GM11168 (cell line): ENCODE results near the gene NKAIN2.
"Not testable (repeated sequence)": the region's sequence is repeated elsewhere in the genome, so short reads cannot be mapped to it uniquely, and the experiment has no call there.

ENCODE experiments used
- in situ Hi-C: fragments of 300-500 bp; cut with MboI; formaldehyde crosslinking; loops from one replicate; pipeline ENCODE4 v1.12.0; 2022; ENCODE audit warnings: low sequenced_read_pairs; ENCODE audit not compliant: unreplicated experiment

NKAIN2 gene

DNA sequence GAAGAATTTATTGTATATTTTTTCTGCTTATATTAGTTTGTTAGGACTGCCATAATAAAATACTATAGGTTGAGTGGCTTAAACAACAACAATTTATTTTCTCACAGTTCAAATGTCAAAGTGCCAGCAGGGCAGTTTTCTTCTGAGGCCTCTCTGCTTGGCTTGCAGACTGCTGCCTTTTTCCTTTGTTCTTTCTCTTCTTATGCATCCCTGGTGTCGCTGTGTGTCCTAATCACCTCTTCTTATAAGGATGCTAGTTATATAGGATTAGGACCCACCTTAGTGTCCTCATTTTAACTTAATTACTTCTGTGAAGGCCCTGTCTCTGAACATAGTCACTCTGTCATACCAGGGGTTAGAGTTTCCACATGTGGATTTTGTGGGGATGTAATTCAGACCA is 354.4 kb downstream of the NKAIN2 start:
- in situ Hi-C loops, result no loop called here

DNA sequence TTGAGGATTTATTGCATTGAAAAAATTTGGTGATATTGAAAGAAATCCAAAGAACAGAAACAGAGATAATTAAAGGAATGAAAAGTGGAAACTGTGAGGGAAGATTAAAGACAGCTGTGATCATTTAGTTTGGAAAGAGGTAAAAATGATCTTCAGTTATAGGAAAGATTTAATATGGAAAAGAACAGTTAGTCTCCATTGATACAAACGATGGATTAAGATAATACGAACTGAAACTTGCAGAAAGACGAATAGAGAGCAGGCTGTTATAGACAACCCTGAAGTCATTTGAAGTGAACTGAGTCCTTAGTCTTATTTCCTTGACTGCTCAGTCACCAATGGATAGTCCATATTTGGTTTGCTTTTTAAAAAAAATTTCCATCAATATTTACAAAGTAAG is 360.0 kb downstream of the NKAIN2 start:
- in situ Hi-C loops, result no loop called here

GRCh38 chr6:124164343-124164742 is 360.7 kb downstream of the NKAIN2 start:
- in situ Hi-C loops, result no loop called here

DNA sequence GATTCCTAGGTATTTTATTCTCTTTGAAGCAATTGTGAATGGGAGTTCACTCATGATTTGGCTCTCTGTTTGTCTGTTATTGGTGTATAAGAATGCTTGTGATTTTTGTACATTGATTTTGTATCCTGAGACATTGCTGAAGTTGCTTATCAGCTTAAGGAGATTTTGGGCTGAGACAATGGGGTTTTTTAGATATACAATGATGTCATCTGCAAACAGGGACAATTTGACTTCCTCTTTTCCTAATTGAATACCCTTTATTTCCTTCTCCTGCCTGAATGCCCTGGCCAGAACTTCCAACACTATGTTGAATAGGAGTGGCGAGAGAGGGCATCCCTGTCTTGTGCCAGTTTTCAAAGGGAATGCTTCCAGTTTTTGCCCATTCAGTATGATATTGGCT is 363.6 kb downstream of the NKAIN2 start:
- in situ Hi-C loops, result not testable (repeated sequence)

DNA sequence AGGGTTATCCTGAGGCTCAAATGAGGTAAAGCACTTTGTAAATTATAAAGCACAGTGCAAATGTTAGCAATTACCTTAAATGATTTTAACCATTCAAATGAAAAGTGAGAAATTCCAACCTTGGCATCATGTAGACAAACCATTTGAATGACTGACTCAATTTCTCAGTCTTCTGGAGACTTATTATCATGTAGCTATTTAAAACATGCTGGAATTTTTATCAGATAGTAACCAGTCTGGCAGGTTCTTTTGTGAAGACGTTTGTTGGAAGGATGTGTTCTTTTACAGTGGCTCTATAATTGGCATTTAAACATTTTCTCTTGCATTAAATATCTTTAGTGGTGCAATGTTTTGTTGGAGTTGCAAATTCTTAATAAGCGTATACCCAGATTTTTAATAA is 386.6 kb downstream of the NKAIN2 start:
- in situ Hi-C loops, result no loop called here

GRCh38 chr6:124193132-124193531 is 389.5 kb downstream of the NKAIN2 start:
- in situ Hi-C loops, result no loop called here

GRCh38 chr6:124197148-124197547 is 393.5 kb downstream of the NKAIN2 start:
- in situ Hi-C loops, result no loop called here

DNA sequence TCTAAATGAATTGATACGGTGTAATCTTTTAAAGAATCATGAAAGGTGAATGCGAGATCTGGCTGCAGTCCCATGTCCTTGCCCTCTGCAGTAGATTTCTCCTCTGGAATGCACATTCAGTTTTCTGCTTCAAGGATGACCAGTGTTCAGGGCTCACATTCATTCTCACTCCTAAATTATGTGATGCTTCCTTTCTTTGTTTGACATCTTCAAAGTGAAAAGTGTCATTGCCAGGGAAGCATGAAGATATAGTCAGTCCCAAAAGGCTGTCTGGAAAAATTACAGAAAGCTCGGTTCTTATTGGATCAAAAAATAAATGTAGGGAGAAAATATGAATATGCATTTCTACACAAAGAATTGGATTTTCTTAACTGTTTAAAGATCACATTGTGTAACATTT is 395.6 kb downstream of the NKAIN2 start:
- in situ Hi-C loops, result no loop called here

DNA sequence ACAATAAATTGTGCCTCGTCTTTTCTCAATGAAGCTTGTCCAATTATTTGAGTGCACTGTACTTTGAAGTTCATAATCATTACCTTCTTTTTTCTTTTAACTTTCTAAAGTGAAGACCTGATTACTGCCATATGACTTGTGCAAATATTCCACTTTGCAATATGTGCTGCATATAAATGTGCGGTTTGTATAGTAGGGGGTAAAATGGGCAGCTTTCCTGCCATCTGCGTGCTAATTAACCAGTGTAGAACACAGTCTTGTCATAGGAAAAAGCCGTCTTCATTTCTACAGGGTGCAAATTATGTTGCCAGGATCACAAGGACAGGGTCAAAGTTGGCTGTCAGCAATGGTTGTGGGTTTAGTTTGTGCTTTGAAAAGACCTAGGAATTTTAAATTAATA is 397.0 kb downstream of the NKAIN2 start:
- in situ Hi-C loops, result no loop called here

- in situ Hi-C loops, result no loop called here
Observed at GRCh38 chr6:124203101-124203811, 399.6 kb downstream of the NKAIN2 start.

DNA sequence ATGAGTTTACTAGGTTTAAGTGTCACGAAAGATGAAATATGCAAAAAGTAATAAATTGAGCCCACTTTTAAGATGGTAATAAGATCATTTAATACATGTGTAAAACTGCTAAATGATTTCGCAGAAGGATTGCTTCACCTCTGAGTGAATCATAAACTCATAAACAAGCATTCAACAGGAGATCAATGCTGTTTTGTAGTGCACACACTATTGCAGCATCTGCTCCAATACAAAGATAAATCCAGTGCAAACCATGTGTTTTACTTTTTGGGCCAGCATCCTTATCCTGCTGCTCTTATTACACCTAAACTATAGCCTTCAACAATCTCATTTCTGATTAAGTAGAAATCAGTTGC is 400.1 kb downstream of the NKAIN2 start:
- in situ Hi-C loops, result no loop called here

DNA sequence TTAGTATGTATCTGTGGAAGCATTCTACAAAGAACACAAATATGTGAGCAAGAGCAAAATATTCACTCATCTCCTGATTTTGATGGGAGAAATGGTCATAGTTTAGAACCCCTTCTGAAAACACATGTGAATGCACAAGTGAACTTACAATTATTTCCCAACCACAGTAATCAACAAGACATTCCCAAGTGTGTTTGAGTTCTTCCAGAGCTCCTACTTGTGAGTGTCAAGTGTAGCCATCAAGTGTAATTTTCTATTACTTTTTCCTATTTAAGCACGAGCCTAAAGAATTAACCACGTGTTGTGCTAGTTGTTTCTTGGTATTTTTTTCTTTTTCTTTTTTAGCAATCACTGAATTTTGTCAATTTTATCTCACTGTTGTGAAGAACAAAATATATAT is 402.3 kb downstream of the NKAIN2 start:
- in situ Hi-C loops, result no loop called here

DNA sequence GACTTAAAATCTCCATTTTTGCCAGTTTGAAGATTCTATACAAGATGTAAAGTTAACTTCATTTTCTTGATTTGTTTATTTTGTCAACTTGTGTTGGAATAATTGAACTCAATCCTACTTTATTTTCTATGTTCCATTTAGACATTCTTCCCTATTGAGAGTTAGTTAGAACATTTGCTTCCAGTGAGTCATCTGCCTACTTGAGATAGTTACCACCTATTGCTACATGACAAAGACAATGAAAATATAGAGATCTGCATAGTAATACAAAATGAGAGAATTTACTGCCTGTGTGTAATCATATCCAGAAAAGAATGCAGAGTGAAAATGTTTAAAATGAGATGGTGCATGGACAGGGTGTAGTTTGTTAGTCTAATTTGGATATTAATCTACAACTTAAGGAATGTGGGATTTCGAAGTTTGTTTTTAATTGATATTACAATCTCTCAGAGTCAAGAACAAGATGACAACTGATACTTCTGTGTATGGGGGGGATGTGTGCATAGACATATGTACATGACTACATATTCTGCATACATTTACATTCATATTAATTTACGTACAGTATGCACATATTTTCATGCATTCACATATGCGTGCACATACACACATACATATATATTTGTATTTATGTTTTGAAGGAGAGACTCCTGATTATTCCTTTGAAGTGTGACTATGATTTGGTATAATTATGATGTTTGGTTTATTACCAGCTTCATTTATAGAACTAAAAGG is 420.1 kb downstream of the NKAIN2 start:
- in situ Hi-C loops, result no loop called here

- in situ Hi-C loops, result no loop called here
Observed at GRCh38 chr6:124226396-124226795, 422.7 kb downstream of the NKAIN2 start.

DNA sequence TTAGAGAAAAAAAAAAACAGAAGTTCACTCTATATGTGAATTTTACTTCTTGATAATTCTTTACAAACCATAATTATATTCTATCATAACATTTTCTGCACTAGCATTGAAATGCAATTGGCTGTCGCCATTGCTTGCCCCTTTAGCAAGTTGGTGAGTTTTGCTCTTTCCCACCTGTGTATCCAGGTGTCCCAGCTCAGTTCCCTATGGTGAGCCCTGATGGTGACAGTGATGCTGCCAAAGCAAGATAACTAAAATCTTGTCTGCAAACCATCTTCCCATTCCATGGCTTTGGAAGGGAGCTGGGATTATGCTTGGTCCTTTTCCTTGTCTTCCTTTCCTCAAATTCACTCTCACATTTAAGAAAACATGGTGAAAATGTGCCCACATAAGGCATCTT is 429.6 kb downstream of the NKAIN2 start:
- in situ Hi-C loops, result no loop called here

GRCh38 chr6:124234801-124235200 is 431.1 kb downstream of the NKAIN2 start:
- in situ Hi-C loops, result no loop called here

DNA sequence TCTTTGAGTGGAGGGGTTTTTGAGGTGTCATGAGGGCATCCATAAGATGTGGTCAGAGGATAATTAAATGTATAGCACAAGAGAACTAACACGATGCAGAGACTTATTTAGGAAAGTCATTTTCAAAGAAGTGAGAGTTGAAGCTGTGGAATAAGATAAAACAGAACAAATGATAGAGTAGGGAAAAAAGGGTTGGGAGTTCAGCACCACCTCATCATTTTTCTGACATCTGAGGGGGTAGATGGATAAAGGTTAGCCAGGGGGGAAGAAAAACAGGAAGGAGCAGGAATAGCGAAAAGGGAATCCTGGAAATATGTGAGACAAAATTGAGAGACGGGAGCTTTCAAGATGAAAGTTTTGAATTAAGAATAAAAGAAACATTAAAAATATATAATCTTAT is 434.2 kb downstream of the NKAIN2 start:
- in situ Hi-C loops, result no loop called here

- in situ Hi-C loops, result not testable (repeated sequence)
Observed at GRCh38 chr6:124238408-124238807, 434.7 kb downstream of the NKAIN2 start.

DNA sequence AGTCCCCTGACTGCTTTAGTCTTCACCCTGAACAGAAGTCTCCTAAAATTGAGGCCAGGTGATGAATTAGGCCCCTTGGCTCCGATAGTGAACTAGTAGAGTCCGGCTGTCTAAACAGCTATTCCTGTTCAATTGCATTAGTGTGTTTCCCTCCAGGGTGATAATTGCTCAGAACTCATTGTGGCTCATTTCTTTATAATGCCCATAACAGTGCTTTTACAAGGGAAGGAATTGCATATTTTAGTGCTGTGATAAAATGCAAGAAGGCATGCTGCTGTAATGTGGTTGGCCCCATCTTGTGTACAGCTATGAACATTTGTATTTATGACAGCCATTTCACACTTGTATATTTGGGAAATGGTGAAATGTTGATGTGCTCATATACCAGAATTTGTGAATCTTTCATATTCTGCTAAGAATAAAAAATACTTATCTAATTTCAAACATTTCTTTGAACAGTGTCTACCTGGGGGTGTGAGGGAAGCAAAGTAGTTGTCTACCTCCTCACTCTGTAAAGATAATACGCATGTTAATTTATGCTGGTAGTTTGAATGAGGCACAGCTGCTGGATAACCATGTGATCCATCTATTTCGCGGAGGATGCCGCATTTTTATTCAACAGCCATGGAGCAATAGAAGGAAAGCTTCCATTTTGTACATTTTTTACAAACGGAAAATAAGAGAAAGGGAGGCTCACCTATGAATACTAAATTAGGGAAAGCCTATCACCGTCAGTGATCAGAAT is 451.4 kb downstream of the NKAIN2 start:
- in situ Hi-C loops, result no loop called here

DNA sequence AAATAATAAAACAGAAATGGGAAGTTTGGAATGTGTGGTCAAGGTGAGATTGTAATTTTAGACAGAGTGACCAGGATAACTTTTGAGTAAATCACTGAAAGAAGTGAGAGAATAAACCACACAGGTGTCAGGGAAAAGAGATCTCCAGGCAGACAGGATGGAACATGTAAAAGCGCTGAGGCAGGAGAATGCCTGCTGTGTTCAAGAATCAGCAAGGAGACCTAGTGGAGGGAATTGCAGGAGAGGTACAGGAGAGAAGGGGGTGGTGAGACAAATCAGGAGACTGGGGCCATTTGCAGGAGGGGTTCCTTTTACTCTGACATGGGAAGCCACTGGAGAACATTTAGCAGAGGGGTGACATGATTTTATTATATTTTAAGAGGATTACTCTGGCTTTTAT is 456.7 kb downstream of the NKAIN2 start:
- in situ Hi-C loops, result no loop called here

DNA sequence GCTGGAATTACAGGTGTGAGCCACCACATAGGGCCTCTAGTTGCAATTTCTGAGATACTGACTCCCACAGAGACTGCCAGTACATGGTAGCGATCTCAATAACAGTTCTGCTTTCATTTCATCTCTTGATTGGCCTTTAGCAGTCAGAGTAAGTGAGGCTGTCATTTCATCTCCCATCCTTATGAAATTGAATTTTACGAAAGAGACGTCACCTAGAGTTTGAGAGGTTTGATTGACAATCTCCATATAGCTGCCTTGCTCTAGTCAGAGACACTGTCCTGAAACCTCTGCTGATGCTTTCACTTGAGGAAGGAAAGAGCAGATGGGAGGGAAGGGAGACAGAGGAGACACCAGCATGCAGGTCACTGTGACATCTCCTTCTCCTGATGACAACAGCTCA is 466.1 kb downstream of the NKAIN2 start:
- in situ Hi-C loops, result no loop called here
